HAP-1 (cell line): ENCODE results near the gene TLE5.
A peak's percentile ranks its signal among the peaks of the same experiment; 100 is the strongest.
"Not testable (repeated sequence)": the region's sequence is repeated elsewhere in the genome, so short reads cannot be mapped to it uniquely, and the experiment has no call there.

Source experiments
- DNase-seq, 2 experiments: peaks; one replicate each; pipeline ENCODE4 v3.0.0-alpha.2; 2016 to 2020; ENCODE audit warnings: low spot score in 2 of 2
- H3K27me3 ChIP-seq: fragments of 250-450 bp; sonication (Bioruptor Pico); 2 replicates; pipeline ENCODE4 v1.5.1; 2020; ENCODE audit warnings: low read depth, mild to moderate bottlenecking, moderate library complexity
- H3K36me3 ChIP-seq: fragments of 250-450 bp; sonication (Bioruptor Pico); replicated peaks from 2 replicates; pipeline ENCODE4 v1.5.1; 2020; ENCODE audit warnings: mild to moderate bottlenecking
- H3K4me1 ChIP-seq: fragments of 250-450 bp; sonication (Bioruptor Pico); 2 replicates; pipeline ENCODE4 v1.5.1; 2020; ENCODE audit warnings: mild to moderate bottlenecking
- H3K4me3 ChIP-seq: fragments of 250-450 bp; sonication (Bioruptor Pico); 2 replicates; pipeline ENCODE4 v1.5.1; 2020; ENCODE audit warnings: mild to moderate bottlenecking, moderate library complexity
- H3K9me3 ChIP-seq: fragments of 250-450 bp; sonication (Bioruptor Pico); 2 replicates; pipeline ENCODE4 v1.5.1; 2020; ENCODE audit warnings: mild to moderate bottlenecking, moderate library complexity
- in situ Hi-C: fragments of 300-500 bp; cut with MboI; formaldehyde crosslinking; loops from 3 replicates; pipeline ENCODE4 v1.14.3; 2020; ENCODE audit warnings: low sequenced_read_pairs, inconsistent platforms, mixed read lengths

Gene TLE5

GRCh38 chr19:3036977-3037544 lies 25.2 kb downstream of the TLE5 start:
- H3K9me3 ChIP-seq, H3K27me3 ChIP-seq, H3K36me3 ChIP-seq, DNase-seq, in situ Hi-C loops: not testable (repeated sequence)
- peak overlapping the region; percentile 53 for H3K4me3 ChIP-seq
- peaks cover 19% of the 10 kb centered on the region for H3K4me1 ChIP-seq

- Histone ChIP-seq H3K36me3 (no peaks in the 10 kb centered on the region), H3K9me3 (no peaks in the 10 kb centered on the region), H3K27me3 (no peaks in the 10 kb centered on the region), H3K4me1 (peaks cover 19% of the 10 kb centered on the region), H3K4me3 (peak overlapping the region; percentile 53)
- in situ Hi-C loops, result no loop called here
- DNase-seq, result peak; percentile 93 to 98
Measured at GRCh38 chr19:3036119-3036976, 25.9 kb downstream of the TLE5 start.

GRCh38 chr19:3035542-3036118 lies 26.7 kb downstream of the TLE5 start:
- Histone ChIP-seq H3K36me3 (no peaks in the 10 kb centered on the region), H3K4me1 (peaks cover 19% of the 10 kb centered on the region), H3K4me3 (peak overlapping the region; percentile 53), H3K9me3 (no peaks in the 10 kb centered on the region), H3K27me3 (no peaks in the 10 kb centered on the region)
- in situ Hi-C loops, result no loop called here
- DNase-seq, result peak; percentile 99

GRCh38 chr19:3034656-3035541 lies 27.4 kb downstream of the TLE5 start:
- DNase-seq, result no peak

GRCh38 chr19:3034406-3034655 lies 28.0 kb downstream of the TLE5 start:
- H3K4me3 ChIP-seq, result no peak overlapping the region
- H3K9me3 ChIP-seq, result no peaks in the 10 kb centered on the region
- peaks cover 5% of the 10 kb centered on the region for H3K27me3 ChIP-seq
- H3K4me1 ChIP-seq, result peaks cover 19% of the 10 kb centered on the region
- no peaks in the 10 kb centered on the region for H3K36me3 ChIP-seq
- no peak for DNase-seq
- in situ Hi-C loops, result no loop called here

More at GRCh38 chr19:3034656-3035541, 27.4 kb downstream of the TLE5 start:
- peaks cover under 1% of the 10 kb centered on the region; the same call in 1 of the 2 replicates for H3K27me3 ChIP-seq
- in situ Hi-C loops, result no loop called here
- H3K4me1 ChIP-seq, result peaks cover 19% of the 10 kb centered on the region
- H3K4me3 ChIP-seq, result peak overlapping the region; percentile 53
- no peaks in the 10 kb centered on the region for H3K36me3 ChIP-seq
- H3K9me3 ChIP-seq, result no peaks in the 10 kb centered on the region

- Histone ChIP-seq H3K4me1 (peaks cover 19% of the 10 kb centered on the region), H3K4me3 (no peak overlapping the region), H3K36me3 (no peaks in the 10 kb centered on the region), H3K9me3 (no peaks in the 10 kb centered on the region), H3K27me3 (peaks cover 5% of the 10 kb centered on the region)
- in situ Hi-C loops, result no loop called here
- DNase-seq, result no peak
Measured at GRCh38 chr19:3033595-3034405, 28.5 kb downstream of the TLE5 start.

- peaks cover 5% of the 10 kb centered on the region for H3K27me3 ChIP-seq
Measured at GRCh38 chr19:3031607-3031867, 30.8 kb downstream of the TLE5 start.

GRCh38 chr19:3029065-3029923 lies 33.0 kb downstream of the TLE5 start, which contains the start of gene TLE2:
Gene TLE2, minus strand, starts transcription at chr19:3029280. Its CDS starts 376 bp downstream, at chr19:3028904.
- peaks cover 1% of the 10 kb centered on the region for H3K4me1 ChIP-seq
- H3K9me3 ChIP-seq, result no peaks in the 10 kb centered on the region
- in situ Hi-C loops, result no loop called here
- no peak for DNase-seq
- H3K36me3 ChIP-seq, result no peaks in the 10 kb centered on the region
- H3K27me3 ChIP-seq, result peaks cover 5% of the 10 kb centered on the region
- H3K4me3 ChIP-seq, result peak within 1 kb of the TSS; percentile 48

More at GRCh38 chr19:3031607-3031867, 30.8 kb downstream of the TLE5 start:
- no peak for DNase-seq
- H3K36me3 ChIP-seq, result no peaks in the 10 kb centered on the region
- H3K4me1 ChIP-seq, result peaks cover 14% of the 10 kb centered on the region
- no peak overlapping the region for H3K4me3 ChIP-seq
- in situ Hi-C loops, result no loop called here
- no peaks in the 10 kb centered on the region for H3K9me3 ChIP-seq

- Histone ChIP-seq H3K4me1 (no peaks in the 10 kb centered on the region; the same call in 1 of the 2 replicates), H3K27me3 (peaks cover 5% of the 10 kb centered on the region), H3K9me3 (no peaks in the 10 kb centered on the region), H3K4me3 (peak overlapping the region; percentile 48), H3K36me3 (no peaks in the 10 kb centered on the region)
- in situ Hi-C loops, result no loop called here
- no peak for DNase-seq
Measured at GRCh38 chr19:3028305-3029064, 33.8 kb downstream of the TLE5 start.

- in situ Hi-C loops, result no loop called here
- H3K4me3 ChIP-seq, result no peak overlapping the region; the same call in 1 of the 2 replicates
- no peaks in the 10 kb centered on the region for H3K36me3 ChIP-seq
- H3K9me3 ChIP-seq, result no peaks in the 10 kb centered on the region
- no peak for DNase-seq
- H3K27me3 ChIP-seq, result peaks cover 5% of the 10 kb centered on the region
- H3K4me1 ChIP-seq, result no peaks in the 10 kb centered on the region; the same call in 1 of the 2 replicates
Measured at GRCh38 chr19:3027981-3028304, 34.4 kb downstream of the TLE5 start.

GRCh38 chr19:3027292-3027691 lies 35.0 kb downstream of the TLE5 start:
- no peak for DNase-seq
- H3K4me1 ChIP-seq, result no peaks in the 10 kb centered on the region; the same call in 1 of the 2 replicates
- in situ Hi-C loops, result no loop called here
- H3K9me3 ChIP-seq, result no peaks in the 10 kb centered on the region
- H3K4me3 ChIP-seq, result no peak overlapping the region
- no peaks in the 10 kb centered on the region for H3K36me3 ChIP-seq
- peaks cover 5% of the 10 kb centered on the region for H3K27me3 ChIP-seq

GRCh38 chr19:3026768-3027167 lies 35.5 kb downstream of the TLE5 start:
- Histone ChIP-seq H3K9me3 (no peaks in the 10 kb centered on the region), H3K27me3 (peaks cover 5% of the 10 kb centered on the region), H3K4me3 (no peak overlapping the region), H3K36me3 (no peaks in the 10 kb centered on the region), H3K4me1 (no peaks in the 10 kb centered on the region; the same call in 1 of the 2 replicates)
- no peak for DNase-seq
- in situ Hi-C loops, result no loop called here
